T47D (cell line): ENCODE measurements around the gene SIDT1.
"Not testable (repeated sequence)": the region's sequence is repeated elsewhere in the genome, so short reads cannot be mapped to it uniquely, and the experiment has no call there.

ENCODE experiments used
- DNase-seq, 2 experiments: peaks; one replicate each; pipeline versions ENCODE4 v3.0.0 to v3.0.0-alpha.2; 2011 to 2012; ENCODE audit warnings: low read depth in 1 of 2, low spot score in 1 of 2
- JUND ChIP-seq: IDR thresholded peaks from 2 replicates; pipeline ENCODE4 v1.6.1; 2012; ENCODE audit warnings: low read depth
- in situ Hi-C: cut with HindIII; loops from 2 replicates; pipeline ENCODE4 v1.10.0; 2016; ENCODE audit warnings: low sequenced_read_pairs, low pct_unique_long_range_greater_than_20kb

The SIDT1 gene

DNA sequence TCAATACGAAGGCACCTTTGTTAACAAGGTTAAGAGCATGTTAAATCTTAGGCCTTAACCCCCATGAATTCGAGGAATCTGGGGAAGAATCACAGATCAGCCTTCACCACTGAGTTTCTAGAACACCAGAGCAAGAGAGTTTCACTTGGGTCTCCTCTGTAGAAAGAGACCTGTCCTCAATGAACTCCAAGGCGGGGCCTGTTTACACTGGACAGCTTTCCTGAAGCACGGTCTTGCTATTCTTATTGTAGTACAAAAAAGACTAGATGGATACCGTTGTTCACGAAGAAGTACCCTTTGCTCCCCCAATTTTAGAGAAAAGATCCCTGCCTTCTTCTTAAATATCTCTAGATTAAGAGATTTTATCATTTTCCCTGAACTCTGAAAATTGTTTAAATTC is 99.2 kb downstream of the SIDT1 start:
- in situ Hi-C loops = no loop called here
- TF ChIP-seq JUND = no peak
- DNase-seq = no peak

DNA sequence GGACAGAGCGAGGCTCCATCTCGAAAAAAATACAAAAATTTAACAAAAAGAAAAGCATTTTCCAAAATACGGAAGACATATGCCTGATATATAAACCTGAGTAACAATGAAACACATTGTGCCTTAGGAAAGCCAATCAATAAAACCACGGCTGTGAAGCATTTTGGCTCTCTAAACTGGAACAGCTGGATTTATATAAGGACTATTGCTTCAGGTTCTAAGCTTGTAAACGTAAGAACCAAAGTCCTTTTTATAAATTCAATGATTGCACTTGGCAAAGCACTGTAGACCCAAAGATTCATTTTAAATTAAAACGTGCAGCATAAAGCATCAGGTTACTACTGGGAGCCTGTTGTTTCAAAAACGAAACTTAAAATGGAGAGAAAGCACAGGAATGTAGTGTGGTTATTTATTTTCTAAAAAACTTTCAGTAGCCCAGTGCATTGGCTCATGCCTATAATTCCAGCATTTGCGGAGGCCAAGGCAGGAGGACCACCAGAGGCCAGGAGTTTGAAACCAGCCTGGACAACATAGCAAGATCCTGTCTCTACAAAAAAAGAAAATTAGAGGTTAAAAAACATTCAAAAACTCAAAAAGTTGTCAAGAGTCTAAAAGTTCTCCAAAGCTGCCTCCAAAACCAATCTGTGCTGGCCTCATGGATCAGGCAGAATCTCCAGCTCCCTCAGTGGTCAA is 102.6 kb downstream of the SIDT1 start:
- no peak for TF ChIP-seq JUND
- in situ Hi-C loops = no loop called here
- DNase-seq = no peak

DNA sequence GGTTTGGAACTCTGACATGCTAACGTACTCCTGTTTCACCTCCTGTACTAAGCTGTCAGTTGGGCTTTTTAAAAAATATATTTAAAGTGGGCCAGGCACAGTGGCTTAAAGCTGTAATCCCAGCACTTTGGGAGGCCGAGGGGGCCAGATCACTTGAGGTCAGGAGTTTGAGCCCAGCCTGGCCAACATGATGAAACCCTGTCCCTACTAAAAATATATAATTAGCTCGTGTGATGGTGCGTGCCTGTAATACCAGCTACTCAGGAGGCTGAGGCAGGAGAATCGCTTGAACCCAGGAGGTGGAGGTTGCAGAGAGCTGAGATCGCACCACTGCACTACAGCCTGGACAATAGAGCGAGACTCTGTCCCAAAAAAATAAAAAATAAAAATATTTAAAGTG is 103.7 kb downstream of the SIDT1 start:
- DNase-seq, in situ Hi-C loops: not testable (repeated sequence)

DNA sequence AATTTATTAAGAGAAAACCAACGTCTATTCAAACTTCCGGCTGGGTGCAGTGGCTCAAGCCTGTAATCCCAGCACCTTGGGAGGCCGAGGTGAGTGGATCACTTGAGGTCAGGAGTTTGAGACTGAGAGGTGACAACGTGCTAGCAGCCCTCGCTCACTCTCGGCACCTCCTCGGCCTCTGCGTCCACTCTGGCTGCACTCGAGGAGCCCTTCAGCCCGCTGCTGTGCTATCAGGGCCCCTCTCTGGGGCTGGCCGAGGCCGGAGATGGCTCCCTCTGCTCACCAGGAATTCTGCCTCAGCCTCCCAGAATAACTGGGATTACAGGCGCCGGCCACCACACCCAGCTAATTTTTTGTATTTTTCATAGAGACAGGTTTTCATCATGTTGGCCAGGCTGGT is 105.4 kb downstream of the SIDT1 start:
- no peak for TF ChIP-seq JUND
- DNase-seq = no peak
- in situ Hi-C loops = no loop called here

DNA sequence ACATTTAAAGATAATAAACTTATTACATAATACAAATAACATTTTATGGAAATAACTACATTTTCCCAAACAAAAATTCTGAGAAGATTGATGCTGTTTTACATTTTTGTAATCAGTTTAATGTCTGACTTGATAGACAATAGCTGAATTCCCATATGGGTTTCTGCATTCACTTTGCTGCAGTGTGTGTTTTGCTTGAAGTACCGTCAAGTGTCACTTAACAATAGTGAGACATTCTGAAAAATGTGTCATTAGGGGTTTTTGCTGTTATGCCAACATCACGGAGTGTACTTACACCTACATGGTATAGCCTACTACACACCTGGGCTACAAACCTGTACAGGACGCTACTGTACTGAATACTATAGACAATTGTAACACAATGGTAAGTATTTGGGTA is 106.6 kb downstream of the SIDT1 start:
- no peak for TF ChIP-seq JUND
- no peak for DNase-seq
- in situ Hi-C loops = no loop called here

DNA sequence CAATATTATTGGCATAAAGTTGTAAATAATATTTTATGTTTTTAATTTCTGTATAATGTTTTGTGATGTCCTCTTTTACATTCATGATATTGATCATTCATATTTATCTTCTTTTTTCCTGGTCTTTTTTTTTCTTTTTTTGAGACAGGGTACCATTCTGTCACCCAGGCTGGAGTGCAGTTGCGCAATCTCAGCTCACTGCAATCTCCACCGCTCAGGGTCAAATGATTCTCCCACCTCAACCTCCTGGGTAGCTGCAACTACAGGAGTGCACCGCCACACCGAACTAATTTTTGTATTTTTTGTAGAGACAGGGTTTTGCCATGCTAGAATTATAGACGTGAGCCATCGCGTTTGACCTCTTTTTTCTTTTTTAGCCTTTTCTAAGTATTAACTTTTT is 111.2 kb downstream of the SIDT1 start:
- DNase-seq = no peak
- TF ChIP-seq JUND = no peak
- in situ Hi-C loops = no loop called here

DNA sequence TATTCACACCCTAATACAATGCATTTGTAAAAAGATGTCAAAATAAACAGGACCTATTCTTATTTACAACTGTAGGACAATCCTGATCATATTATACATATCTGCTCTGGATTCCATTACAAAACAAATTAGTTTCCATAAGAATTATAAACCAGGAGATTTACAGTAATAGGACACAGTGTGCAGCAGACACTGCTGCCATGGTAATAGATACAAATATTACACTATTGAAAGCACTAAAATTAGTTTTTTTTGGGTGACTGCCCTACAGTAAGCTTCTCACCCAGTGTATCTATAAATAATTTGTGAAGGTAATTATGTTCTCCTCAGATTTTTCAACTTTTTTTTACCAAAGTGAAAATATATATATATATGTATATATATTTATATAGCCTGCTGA is 116.2 kb downstream of the SIDT1 start:
- TF ChIP-seq JUND = no peak
- no peak for DNase-seq
- in situ Hi-C loops = no loop called here

DNA sequence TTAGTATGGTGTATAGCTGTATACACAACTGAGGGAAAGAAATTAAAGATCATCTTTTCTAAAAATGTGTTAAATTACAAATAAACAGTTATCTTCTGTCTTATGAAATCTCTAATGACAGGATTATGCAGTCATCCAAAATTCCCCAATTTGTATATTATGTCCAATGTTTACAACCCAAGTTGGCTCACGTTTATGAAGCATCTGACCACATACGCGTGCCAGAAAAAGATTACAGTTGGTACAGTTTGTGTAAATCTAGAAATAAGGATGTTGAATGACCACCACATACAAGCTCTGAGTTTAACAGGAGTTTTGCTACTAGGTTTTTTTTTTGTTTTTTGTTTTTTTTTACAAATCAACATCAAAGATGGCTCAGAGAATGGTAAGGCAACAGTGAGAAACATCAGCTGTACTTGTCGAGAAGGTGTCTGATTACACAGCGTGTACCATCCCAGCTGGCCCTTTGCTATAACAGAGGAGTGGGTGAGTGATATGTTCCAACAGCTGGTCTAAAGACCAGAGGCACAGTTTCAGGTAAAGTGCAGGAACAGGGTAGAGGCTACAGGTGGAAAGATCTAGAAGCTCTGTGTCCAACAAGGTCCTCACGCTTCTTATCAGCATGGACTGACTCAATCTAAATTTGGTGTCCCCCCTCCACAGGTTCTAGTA is 117.0 kb downstream of the SIDT1 start:
- in situ Hi-C loops = no loop called here
- no peak for DNase-seq
- no peak for TF ChIP-seq JUND

DNA sequence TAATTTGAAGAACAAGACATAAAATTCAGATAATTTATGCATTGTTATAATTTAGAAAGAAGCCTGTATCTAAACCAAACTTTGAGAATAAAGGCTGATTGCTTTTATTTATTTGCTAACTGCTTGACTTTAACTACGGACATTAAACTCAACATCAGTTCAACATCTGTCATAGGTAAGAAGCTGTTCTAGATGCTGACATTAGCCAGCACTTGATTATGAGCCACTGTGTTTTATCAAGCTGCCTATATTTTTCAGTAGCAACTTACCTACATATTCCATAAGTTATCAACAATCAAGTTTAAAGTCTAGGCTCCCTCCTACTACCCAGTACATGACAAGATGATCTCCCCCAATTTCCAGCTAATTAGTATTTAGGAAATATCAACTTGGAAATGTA is 122.0 kb downstream of the SIDT1 start:
- no peak for DNase-seq
- in situ Hi-C loops = no loop called here
- TF ChIP-seq JUND = no peak

DNA sequence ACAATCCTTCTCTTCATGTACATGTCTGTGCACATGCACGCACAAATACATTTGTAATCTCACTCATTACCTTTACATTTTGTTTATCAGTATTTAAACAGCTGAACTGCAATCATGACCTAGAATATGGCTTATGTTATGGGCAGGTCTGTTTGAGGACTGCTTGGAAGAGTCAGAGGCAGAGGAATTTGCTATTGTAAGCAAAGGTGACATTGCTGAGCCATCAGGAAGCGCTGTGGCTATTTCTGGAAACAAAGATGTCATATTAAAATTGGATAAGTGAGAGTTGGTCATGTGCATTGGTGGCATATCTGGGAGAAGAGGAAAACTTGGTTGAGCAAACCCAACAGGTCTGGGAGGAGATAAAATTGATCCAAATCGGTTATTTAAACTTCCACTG is 122.5 kb downstream of the SIDT1 start:
- no peak for DNase-seq
- TF ChIP-seq JUND = no peak
- in situ Hi-C loops = no loop called here

DNA sequence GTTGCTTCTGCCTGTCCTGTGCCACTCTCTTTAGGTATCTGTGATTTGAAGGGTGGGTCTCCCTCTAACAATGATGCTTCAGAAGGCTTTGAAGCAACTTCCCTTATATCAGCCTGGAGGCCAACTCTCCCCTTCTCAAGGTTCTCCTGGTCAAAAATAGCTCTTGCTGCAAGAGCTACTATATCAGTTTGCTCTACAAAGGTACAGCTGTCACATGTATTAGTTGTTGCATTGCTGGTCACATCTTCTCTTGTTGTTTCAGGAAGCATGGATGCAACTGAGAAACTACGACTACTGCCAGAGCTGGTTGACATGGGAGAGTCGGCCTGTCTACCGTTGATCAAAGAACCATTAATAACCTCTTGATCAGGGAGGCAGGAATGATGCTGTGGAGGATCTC is 125.8 kb downstream of the SIDT1 start:
- in situ Hi-C loops = no loop called here
- TF ChIP-seq JUND = no peak
- DNase-seq = no peak

DNA sequence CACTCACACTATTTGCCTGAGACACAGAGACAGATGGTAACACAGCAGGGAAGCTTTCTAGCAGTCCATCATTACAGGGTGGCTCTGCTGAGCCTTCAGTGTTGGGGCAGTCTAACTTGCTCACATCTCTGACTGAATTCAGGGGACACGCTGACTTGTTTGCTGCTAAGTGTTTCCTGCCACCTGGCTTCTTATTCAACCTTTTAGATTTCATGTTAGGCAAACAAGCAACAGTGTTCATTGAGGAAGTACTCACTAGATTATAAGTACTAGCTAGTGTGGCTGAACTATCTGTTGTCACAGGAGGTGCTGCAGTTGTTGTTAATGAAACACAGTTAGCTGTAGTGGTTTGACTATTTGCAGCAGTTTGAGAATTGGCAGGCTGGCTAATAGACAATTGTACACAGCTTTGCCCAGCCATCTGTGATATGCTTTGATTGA is 126.8 kb downstream of the SIDT1 start:
- DNase-seq = no peak
- TF ChIP-seq JUND = no peak
- in situ Hi-C loops = no loop called here

DNA sequence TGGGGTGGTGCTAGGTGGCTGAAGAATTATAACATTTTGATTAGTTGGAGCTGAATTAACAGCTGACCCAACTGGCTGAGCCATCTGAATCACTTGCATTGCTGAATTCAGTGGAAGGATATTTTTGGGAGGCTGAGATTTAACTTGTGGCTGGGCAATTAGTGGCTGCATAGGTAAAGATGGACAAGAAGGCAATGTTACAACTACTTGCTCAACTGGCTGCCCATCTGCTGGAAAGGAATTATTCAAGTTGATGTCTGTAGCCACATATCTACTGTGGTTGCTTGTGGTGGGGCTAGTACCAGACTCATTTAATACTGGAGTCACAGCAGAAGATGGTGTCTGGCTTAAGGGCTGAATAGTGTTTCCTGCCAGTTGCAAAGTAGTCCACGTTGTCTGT is 127.6 kb downstream of the SIDT1 start:
- TF ChIP-seq JUND = no peak
- in situ Hi-C loops = no loop called here
- DNase-seq = no peak

DNA sequence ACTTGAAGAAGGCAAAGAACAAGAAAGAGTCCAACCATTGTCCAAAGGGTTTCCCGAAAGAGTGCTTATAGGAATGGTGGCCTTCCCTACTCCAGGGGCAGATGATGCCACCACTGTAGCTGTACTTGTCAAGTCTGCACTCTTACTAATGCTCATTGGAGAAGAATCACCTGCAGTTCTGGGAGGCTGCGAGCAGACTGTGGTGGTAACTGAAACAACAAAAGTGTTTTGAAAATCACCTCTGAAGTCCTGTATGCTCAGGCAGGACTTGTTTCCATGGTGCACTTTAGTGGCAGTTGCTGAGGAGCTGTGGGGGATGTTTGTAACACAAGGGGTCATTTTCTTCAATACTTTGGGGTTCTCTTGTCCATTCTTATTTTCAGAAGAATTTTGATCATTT is 128.1 kb downstream of the SIDT1 start:
- DNase-seq = no peak
- in situ Hi-C loops = no loop called here
- no peak for TF ChIP-seq JUND
